PC-9 (cell line): ENCODE measurements around the gene NRN1.

ENCODE experiments used
- CTCF ChIP-seq: fragments of 200-600 bp; sonication (generic); conservative IDR thresholded peaks from 2 replicates; pipeline ENCODE4 v1.6.1; 2017; ENCODE audit warnings: mixed run types, antibody characterized with exemption, mild to moderate bottlenecking, moderate library complexity
- EZH2 ChIP-seq: fragments of 200-600 bp; sonication (generic); IDR thresholded peaks from 2 replicates; pipeline ENCODE4 v1.8.0; 2017; ENCODE audit warnings: antibody characterized with exemption, low read depth

- TF ChIP-seq CTCF, result no peak
- TF ChIP-seq EZH2, result no peak
Measured at GRCh38 chr6:6006006-6006427, 708 bp downstream of the NRN1 start.
